Thyroid gland (tissue), 4 donors: ENCODE measurements around the gene TTC3.

ENCODE experiments used
- POLR2A ChIP-seq, 2 donors: fragments of 450-650 bp; IDR thresholded peaks; one replicate each; pipeline ENCODE4 v1.6.1; 2017; ENCODE audit warnings: antibody characterized with exemption in 2 of 2, mild to moderate bottlenecking in 2 of 2, moderate library complexity in 1 of 2
- TF ChIP-seq, protein P1 (sequence below), 6 experiments: fragments of 200-600 bp in 3 of 6; fragments of 450-650 bp in 3 of 6; sonication (generic) in 3 of 6; IDR thresholded peaks; one replicate each; pipeline ENCODE4 v1.5.1; 2016 to 2019; ENCODE audit warnings: antibody characterized with exemption in 6 of 6, mild to moderate bottlenecking in 2 of 6, inconsistent platforms in 1 of 6, moderate library complexity in 1 of 6

GRCh38 chr21:37244501-37245095 lies 171.5 kb downstream of the TTC3 start:
- TF ChIP-seq, protein P1, sequence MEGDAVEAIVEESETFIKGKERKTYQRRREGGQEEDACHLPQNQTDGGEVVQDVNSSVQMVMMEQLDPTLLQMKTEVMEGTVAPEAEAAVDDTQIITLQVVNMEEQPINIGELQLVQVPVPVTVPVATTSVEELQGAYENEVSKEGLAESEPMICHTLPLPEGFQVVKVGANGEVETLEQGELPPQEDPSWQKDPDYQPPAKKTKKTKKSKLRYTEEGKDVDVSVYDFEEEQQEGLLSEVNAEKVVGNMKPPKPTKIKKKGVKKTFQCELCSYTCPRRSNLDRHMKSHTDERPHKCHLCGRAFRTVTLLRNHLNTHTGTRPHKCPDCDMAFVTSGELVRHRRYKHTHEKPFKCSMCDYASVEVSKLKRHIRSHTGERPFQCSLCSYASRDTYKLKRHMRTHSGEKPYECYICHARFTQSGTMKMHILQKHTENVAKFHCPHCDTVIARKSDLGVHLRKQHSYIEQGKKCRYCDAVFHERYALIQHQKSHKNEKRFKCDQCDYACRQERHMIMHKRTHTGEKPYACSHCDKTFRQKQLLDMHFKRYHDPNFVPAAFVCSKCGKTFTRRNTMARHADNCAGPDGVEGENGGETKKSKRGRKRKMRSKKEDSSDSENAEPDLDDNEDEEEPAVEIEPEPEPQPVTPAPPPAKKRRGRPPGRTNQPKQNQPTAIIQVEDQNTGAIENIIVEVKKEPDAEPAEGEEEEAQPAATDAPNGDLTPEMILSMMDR (IDR thresholded peaks at IDR 0.05), result no peak
- TF ChIP-seq POLR2A (IDR thresholded peaks at IDR 0.05), result no peak
